Tibial artery (tissue), 4 donors: ENCODE measurements around the gene NAA25.

ENCODE experiments used
- DNase-seq, 2 donors: peaks; one replicate each; pipeline ENCODE4 v3.0.0-alpha.2; 2019
- H3K27ac ChIP-seq, 2 donors: fragments of 200-600 bp; sonication (generic) in 1 of 2; 1 replicate in 1 of 2; 2 replicates in 1 of 2; pipeline ENCODE4 v1.5.1; 2018 to 2019; ENCODE audit warnings: mild to moderate bottlenecking in 1 of 2
- H3K27me3 ChIP-seq, 2 donors: fragments of 200-600 bp; sonication (generic) in 1 of 2; one replicate each; pipeline versions ENCODE4 v1.5.1 to v1.6.0; 2016 to 2019
- H3K36me3 ChIP-seq, 3 donors: fragments of 200-600 bp; sonication (generic) in 2 of 3; one replicate each; pipeline ENCODE4 v1.5.1; 2016 to 2019; ENCODE audit warnings: mild to moderate bottlenecking in 2 of 3
- H3K4me1 ChIP-seq, 4 donors: fragments of 200-600 bp; sonication (generic) in 2 of 4; 1 replicate in 3 of 4; 2 replicates in 1 of 4; pipeline ENCODE4 v1.5.1; 2016 to 2019
- H3K4me3 ChIP-seq, 2 donors: fragments of 200-600 bp; sonication (generic) in 1 of 2; 1 replicate in 1 of 2; 2 replicates in 1 of 2; pipeline ENCODE4 v1.5.1; 2018 to 2019; ENCODE audit warnings: mild to moderate bottlenecking in 2 of 2
- H3K9me3 ChIP-seq, 3 donors: fragments of 200-600 bp; sonication (generic) in 1 of 3; one replicate each; pipeline ENCODE4 v1.5.1; 2016 to 2019
- intact Hi-C: fragments of 100-400 bp; cut with DNase I; formaldehyde crosslinking; loops from one replicate; pipeline ENCODE4 v1.15.0; 2023; ENCODE audit warnings: low total_unique reads
- TF ChIP-seq, protein P1 (sequence below), 2 experiments: fragments of 200-600 bp in 1 of 2; fragments of 450-650 bp in 1 of 2; IDR thresholded peaks; one replicate each; pipeline ENCODE4 v1.5.1; 2017 to 2019; ENCODE audit warnings: antibody characterized with exemption in 2 of 2, mild to moderate bottlenecking in 1 of 2, moderate library complexity in 1 of 2

Gene NAA25

DNA sequence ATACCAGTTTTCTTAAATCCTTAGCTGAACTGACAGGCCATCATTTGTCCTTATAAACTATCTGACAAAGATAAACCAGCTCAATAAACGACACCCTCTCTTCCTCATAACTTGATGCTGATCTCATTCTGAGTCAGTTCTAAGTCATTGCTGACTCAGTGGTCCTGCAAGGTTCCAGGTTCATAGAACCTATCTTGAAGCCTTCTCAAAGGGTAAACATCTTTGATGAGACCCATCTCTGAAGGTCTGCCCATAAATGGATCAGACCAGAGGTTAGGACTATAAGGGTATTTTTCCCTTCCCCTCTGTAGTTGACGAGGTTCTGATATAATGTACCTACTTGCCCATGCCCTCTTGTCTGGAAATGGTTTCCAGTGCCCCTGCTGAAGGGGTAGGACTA is 11.9 kb downstream of the NAA25 start:
- H3K4me3 ChIP-seq, result no peak overlapping the region
- TF ChIP-seq, protein P1, sequence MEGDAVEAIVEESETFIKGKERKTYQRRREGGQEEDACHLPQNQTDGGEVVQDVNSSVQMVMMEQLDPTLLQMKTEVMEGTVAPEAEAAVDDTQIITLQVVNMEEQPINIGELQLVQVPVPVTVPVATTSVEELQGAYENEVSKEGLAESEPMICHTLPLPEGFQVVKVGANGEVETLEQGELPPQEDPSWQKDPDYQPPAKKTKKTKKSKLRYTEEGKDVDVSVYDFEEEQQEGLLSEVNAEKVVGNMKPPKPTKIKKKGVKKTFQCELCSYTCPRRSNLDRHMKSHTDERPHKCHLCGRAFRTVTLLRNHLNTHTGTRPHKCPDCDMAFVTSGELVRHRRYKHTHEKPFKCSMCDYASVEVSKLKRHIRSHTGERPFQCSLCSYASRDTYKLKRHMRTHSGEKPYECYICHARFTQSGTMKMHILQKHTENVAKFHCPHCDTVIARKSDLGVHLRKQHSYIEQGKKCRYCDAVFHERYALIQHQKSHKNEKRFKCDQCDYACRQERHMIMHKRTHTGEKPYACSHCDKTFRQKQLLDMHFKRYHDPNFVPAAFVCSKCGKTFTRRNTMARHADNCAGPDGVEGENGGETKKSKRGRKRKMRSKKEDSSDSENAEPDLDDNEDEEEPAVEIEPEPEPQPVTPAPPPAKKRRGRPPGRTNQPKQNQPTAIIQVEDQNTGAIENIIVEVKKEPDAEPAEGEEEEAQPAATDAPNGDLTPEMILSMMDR (IDR thresholded peaks at IDR 0.05), result no peak
- H3K27ac ChIP-seq, result no peak overlapping the region
- no peak for DNase-seq
- peaks cover 0 to 11% (median 0%) of the 10 kb centered on the region in 4 donors for H3K4me1 ChIP-seq
- no peaks in the 10 kb centered on the region for H3K9me3 ChIP-seq
- H3K36me3 ChIP-seq, result peaks cover 7 to 58% (median 17%) of the 10 kb centered on the region in 3 donors
- intact Hi-C loops, result loop anchor here (10.0 kb wide), 1 partner anchor 1632 kb away; the partner anchor contains the start of genes FAM216A and GPN3
- no peaks in the 10 kb centered on the region for H3K27me3 ChIP-seq

DNA sequence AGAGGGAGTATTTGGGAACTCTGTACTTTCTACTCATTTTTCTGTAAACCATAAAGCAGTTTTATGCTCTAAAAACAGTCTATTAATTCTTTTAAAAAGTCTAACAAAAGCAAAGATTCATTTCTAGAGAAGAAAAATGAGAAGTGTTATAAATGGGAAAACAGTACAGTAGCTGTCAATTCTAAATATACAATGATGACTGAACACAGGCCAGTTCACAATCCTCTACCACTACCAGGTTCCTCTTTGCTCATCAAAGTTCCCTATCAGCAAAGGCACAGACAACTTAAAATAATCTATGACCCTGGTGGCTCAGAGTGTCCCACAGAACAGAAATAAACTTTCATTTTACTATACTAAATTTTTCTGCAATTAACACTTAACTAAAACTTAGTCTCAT is 12.5 kb downstream of the NAA25 start:
- H3K4me3 ChIP-seq, result no peak overlapping the region
- TF ChIP-seq, protein P1 (IDR thresholded peaks at IDR 0.05), result no peak
- H3K36me3 ChIP-seq, result peaks cover 12 to 58% (median 18%) of the 10 kb centered on the region in 3 donors
- H3K9me3 ChIP-seq, result no peaks in the 10 kb centered on the region
- intact Hi-C loops, result loop anchor here (10.0 kb wide), 1 partner anchor 1631 kb away; the partner anchor contains the start of genes FAM216A and GPN3
- no peak overlapping the region for H3K27ac ChIP-seq
- H3K4me1 ChIP-seq, result peaks cover 0 to 11% (median 0%) of the 10 kb centered on the region in 4 donors
- no peak for DNase-seq
- no peaks in the 10 kb centered on the region for H3K27me3 ChIP-seq

DNA sequence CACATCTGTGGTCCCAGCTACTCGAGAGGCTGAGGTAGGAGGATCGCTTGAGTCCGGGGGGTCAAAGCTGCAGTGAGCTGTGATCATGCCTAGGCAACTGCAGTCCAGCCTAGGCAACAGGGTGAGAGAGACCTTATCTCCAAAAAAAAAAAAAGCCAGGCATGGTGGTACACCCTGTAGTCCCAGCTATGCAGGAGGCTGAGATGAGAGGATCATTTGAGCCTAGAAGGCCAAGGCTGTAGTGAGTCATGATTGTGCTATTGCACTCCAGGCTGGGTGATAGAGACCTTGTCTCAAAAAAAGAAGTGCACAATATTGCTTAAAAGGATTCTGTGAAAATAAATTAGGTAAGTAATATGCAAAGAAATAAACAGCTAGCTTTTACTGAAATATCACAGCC is 17.0 kb downstream of the NAA25 start:
- Histone ChIP-seq H3K36me3 (peaks cover 36 to 52% (median 45%) of the 10 kb centered on the region in 3 donors), H3K4me3 (no peak overlapping the region), H3K9me3 (no peaks in the 10 kb centered on the region), H3K4me1 (peaks cover 0 to 6% (median 0%) of the 10 kb centered on the region in 4 donors), H3K27ac (no peak overlapping the region), H3K27me3 (no peaks in the 10 kb centered on the region)
- intact Hi-C loops, result loop anchor here (10.0 kb wide), 1 partner anchor 1627 kb away; the partner anchor contains the start of genes FAM216A and GPN3
- DNase-seq, result no peak
- TF ChIP-seq, protein P1 (IDR thresholded peaks at IDR 0.05), result no peak

DNA sequence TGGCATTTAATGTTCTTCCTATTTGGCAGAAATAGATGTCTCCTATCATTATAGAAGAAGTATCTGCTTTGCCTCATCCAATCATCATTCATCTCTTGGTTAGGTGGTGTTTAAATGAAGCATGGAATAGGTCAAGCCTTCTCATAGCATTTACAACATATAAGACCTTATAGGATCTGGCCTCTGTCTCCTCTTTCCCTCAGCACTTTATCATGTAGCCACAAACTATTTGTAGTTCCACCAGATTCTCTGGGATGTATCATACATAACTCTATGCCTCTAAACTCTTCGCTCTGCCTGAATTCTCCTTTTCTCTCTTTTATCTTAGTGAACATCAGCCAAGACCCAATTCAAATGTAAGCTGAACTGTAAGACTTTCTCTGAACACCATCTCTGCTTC is 20.7 kb downstream of the NAA25 start:
- Histone ChIP-seq H3K9me3 (no peaks in the 10 kb centered on the region), H3K36me3 (peaks cover 52 to 79% (median 52%) of the 10 kb centered on the region in 3 donors), H3K4me3 (no peak overlapping the region), H3K27ac (no peak overlapping the region), H3K27me3 (no peaks in the 10 kb centered on the region), H3K4me1 (no peaks in the 10 kb centered on the region)
- DNase-seq, result no peak
- intact Hi-C loops, result no loop called here
- TF ChIP-seq, protein P1 (IDR thresholded peaks at IDR 0.05), result no peak

DNA sequence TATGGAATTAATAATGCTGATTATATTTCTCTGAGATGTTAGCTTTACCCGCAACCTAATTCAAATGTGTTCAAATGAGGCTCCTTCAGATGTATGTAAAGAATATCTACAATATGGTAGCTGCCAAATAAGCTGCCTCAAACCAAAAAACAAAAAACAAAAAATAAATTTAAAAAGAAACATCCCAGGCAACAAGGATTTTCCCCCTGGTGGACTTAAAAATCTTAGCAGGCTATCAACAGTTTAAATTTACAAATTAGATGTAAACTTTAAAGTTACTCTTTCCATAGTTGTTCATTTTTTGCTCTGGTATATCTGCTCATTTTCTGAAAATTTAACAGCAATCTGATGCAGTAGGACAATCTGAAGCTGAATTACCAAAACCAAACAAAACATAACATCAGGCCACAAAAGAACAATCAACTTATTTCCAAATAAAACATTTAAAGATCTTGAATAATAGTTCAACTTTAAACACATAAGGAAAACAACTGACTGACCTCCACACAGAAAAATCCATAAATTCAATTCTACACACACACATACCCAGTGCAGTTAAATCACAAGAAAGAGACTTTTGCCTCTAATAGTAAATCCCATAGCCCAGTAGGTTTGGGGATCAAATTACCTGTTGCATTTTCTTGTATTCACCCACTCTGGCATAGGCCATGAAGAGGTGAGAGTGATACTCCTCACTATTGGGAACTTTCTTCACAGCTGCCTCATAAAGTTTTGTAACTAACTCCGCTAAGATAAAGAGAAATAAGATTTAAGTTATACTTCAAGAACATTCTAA is 21.3 kb downstream of the NAA25 start:
- Histone ChIP-seq H3K4me3 (no peak overlapping the region), H3K27ac (no peak overlapping the region), H3K9me3 (no peaks in the 10 kb centered on the region), H3K27me3 (no peaks in the 10 kb centered on the region), H3K36me3 (peaks cover 47 to 75% (median 49%) of the 10 kb centered on the region in 3 donors), H3K4me1 (no peaks in the 10 kb centered on the region)
- DNase-seq, result no peak
- TF ChIP-seq, protein P1 (IDR thresholded peaks at IDR 0.05), result no peak
- intact Hi-C loops, result no loop called here
